ENCODE results near the gene DACH1. TPM values are rescaled to one million over a fixed set of nuclear protein-coding genes. Genes with fewer than 3 reads are reported as not detected.
"Not testable (repeated sequence)": the region's sequence is repeated elsewhere in the genome, so short reads cannot be mapped to it uniquely, and the experiment has no call there.

DACH1 gene
- total RNA-seq, 1 donor from 2014 or later: 2.6 TPM

DNA sequence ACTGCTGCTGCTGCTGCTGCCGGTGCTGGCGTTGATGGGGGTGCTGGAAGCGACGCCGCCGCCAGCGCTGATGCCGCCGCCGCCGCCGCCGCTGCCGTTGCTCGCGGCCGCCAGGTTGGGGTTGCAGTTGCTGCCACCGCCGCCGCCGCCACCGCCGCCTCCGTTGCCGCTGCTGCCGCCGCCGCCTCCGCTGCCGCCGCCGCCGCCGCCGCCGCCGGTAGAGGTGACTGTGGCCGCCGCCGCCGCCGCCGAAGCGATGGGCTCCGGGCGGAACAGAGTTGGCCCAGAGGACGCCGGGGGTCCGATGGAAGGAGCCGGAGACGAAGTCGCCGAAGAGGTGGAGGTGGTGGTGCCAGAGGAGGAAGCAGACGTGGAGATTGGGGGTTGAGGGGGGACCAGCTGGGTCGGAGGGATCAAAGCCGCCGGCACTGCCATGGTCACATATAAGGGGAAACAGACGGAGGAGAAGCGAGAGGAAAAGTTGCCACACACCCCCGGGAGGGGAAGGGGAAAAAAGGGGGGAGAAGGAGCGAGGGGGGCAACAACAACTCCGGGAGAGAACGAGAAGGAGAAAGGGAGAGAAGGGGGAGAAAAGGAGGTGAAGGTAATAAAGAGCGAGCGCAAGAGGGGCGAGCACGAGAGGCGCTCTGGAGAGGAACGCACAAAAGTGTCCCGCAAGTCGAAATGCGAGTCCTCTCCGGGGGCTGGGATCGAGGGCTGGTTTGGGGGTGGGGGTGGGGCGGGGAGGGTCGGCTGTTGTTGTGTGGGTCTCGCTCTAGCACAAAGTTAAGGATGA, 471 bp downstream of the DACH1 start:
- no peak for DNase-seq (ENCODE audit: low read depth, low spot score)

DNA sequence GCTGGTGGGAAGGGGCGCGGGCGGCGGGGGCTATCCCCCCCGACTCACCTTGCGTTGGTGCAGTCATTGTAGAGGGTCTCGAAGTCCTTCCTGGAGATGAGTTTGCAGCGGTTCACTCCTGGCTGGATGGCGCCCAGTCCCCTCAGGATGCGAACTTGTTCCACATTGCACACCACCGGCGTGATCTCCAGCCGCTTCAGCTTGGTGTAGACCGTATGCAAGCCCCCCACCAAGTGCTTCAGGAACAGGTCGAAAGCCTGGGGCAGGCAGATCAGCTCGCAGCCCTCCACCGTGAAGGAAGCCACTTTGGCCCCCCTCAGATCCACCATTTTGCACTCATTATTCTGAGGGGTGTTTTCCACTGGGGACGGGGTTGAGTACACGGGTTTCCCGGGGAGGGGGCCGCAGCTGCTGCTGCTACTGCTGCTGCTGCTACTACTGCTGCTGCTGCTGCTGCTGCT, 1.1 kb downstream of the DACH1 start:
- no peak for DNase-seq (ENCODE audit: low read depth, low spot score)

- no peak for DNase-seq (ENCODE audit: low read depth, low spot score)
Measured at GRCh38 chr13:71864986-71865873, 1.8 kb downstream of the DACH1 start.

- no peak for DNase-seq (ENCODE audit: low read depth, low spot score)
Measured at GRCh38 chr13:71864094-71864985, 2.7 kb downstream of the DACH1 start.

GRCh38 chr13:71863254-71863865, 3.6 kb downstream of the DACH1 start:
- DNase-seq (ENCODE audit: low read depth, low spot score): no peak

GRCh38 chr13:71862459-71862943, 4.5 kb downstream of the DACH1 start:
- no peak for DNase-seq (ENCODE audit: low read depth, low spot score)

DNA sequence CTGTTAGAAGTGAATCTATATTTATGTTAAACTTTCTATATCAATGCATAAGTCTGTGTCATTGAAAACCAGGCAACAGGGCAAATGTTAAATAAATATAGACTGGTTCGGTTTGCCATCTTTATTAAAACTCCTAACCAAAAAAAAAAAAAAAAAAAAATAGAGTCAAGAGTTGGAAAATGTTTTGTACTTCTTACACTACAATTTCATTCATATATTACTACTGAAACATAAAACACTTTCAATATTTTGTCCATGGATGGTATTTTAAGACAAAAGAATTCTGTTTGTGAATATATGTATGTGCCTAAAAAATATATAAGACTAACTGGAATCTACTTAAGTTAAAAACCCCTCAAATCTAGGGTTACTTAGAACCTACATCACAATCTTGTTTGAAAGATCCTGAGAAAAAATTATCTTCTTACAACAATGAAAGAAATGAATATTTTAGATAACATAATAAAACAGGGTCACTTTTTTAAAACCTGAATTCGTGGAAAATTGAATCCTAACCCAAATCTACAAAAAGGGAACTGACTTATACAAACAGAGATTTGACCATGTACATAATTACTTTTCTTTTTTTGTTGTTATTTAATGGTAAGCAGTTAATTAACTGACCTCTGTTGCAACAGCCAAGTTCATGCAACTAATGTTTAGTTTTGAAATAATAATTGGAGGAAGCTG, 5.1 kb downstream of the DACH1 start:
- DNase-seq (ENCODE audit: low read depth, low spot score): no peak

DNA sequence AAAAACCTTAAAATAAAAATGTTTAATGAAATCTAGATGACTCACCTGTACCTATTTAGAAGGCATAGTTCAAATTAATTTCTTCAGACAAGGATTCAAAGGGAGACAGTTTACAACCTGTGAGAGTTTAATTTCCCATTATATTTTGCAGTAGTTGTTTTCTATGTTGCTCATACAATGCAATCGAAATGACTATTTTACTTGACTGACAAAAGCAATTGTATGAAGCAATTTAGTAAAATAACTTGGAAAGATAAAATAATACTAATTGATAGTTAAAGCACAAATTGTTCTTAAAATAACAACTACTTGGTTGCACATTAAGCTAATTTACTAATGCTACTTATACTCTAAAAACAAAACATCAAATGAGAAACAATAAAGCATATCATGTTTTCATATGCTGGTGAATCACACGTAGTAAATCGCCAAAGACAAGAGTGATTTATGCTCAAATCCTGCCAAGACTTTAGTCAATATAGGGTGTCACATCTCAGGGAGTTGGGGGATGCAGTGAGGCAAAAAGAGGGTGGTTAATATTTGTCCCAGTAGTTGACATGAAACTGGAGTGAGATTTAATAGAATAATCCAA, 6.4 kb downstream of the DACH1 start:
- no peak for DNase-seq (ENCODE audit: low read depth, low spot score)

DNA sequence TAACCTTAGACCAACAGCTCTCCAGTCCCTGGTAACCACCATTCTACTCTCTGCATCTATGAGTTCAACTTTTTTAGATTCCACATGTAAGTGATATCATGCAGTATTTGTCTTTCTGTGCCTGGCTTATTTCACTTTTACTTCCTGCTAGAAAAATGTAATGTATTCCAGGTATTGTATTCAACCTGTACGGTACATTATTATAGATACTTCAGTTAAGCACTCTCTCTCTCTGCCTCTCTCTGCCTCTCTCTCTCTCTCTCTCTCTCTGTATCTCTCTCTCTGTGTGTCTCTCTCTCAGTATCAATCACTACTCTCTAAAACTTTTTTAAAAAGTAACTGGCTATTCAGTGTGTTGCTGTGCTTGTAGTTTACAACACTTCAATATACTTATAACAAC, 8.4 kb downstream of the DACH1 start:
- no peak for DNase-seq (ENCODE audit: low read depth, low spot score)

GRCh38 chr13:71856548-71857043, 10.4 kb downstream of the DACH1 start:
- DNase-seq (ENCODE audit: low read depth, low spot score): no peak

- DNase-seq (ENCODE audit: low read depth, low spot score): no peak
Measured at GRCh38 chr13:71854401-71854800, 12.6 kb downstream of the DACH1 start.

GRCh38 chr13:71853725-71854124, 13.3 kb downstream of the DACH1 start:
- DNase-seq (ENCODE audit: low read depth, low spot score): no peak

DNA sequence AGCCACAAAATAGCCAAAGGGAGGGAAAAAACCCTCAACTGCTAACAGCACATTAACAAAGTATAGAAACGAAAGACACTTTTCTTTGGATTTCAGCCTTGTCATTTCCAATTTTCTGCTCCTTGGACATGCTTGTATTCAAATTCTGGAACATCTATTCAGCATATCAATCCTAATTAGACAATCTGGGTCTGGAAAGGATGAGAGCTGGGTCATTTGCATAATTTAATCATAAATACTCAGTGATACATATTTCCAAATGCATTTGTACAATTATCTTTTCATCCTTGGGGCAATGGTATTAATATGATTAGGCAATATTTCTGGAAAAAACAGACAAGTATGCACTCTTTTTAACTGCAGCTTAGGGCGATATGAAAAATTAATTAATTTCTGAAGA, 14.3 kb downstream of the DACH1 start:
- DNase-seq (ENCODE audit: low read depth, low spot score): no peak

DNA sequence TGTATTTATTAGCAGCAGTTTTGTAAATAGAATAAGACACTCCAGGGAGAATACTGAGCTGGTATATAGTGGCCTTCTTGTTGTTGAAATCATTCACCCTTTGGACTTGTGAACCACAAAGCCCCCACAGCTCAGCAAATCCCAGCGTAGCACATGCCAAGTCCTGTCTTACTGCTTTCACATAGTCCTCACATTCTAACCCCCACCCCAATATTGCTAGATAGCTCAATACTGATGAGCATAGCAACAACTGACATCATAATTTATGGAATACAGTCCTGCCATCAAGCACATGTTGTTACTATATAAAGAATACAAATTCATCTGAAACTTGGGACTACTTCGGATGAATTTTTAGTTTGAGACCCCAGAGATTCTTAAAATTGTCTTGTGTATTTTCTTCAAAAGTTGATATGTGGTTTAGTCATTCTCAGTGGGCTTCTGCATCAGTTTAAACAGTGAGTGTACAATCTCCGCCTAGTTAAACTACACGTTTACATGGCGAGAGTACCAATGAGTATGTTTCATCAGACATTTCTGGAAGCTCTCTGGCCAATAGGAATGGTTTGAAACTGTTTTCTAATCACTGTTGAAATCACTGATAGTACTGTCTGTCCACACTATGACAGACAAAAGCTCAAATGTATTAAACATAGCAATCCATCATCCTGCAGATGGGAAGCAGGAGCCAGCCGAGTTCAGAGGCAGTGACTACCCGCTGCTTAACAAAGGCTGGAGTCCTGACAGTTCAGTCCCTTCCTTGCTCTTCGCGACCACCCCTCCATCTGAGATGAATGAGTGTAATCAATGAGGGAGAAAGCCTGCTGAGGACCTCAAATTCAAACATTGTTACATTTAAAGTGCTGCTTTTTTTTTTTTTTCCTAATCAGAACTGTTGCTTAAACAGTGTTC, 15.2 kb downstream of the DACH1 start:
- no peak for DNase-seq (ENCODE audit: low read depth, low spot score)

- DNase-seq (ENCODE audit: low read depth, low spot score): no peak
Measured at GRCh38 chr13:71842003-71842402, 25.0 kb downstream of the DACH1 start.

- no peak for DNase-seq (ENCODE audit: low read depth, low spot score)
Measured at GRCh38 chr13:71838842-71839241, 28.2 kb downstream of the DACH1 start.

DNA sequence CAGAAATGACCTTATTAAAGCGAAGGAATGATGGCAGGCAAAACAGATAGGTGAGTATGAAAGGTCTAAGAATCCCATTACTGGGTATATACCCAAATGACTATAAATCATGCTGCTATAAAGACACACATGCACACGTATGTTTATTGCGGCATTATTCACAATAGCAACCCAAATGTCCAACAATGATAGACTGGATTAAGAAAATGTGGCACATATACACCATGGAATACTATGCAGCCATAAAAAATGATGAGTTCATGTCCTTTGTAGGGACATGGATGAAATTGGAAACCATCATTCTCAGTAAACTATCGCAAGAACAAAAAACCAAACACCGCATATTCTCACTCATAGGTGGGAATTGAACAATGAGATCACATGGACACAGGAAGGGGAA, 29.4 kb downstream of the DACH1 start:
- DNase-seq (ENCODE audit: low read depth, low spot score): not testable (repeated sequence)

DNA sequence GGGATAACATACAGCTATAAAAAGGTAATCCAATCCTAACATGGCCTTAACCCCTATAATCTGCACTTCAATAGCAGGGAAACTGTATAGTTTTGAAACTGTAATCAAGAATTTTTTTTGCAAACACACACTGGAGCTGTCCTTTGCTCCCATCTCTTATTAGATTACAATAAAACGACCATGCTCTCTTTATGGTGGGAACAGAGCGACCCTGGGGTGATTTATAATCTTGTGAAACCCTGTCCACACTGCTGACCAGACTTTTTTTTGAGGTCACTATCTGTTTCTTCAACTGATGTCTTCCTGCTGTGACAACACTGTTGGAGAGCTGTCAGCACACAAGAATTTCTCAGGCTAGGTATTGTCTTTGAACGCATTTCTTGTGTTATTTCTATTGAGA, 35.3 kb downstream of the DACH1 start:
- DNase-seq (ENCODE audit: low read depth, low spot score): no peak

DNA sequence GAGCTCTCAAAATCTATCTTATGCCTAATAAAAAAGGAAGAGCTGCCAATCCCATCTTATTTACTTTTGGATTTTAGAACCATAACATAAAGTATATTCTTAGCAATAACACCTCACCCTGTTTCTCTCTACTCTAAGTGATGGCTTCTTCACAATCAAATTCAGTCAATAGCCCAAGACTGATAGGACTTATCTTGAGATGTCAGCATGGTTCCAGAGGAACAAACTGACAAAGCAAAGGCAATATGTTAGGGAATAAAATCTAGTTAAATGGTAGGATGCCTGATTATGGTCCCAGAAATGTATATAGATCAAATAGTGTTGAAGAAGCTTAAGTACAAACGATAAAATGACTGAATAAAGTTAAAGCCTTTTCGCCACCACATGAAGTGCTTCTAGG, 36.3 kb downstream of the DACH1 start:
- no peak for DNase-seq (ENCODE audit: low read depth, low spot score)

Data from pulmonary artery endothelial cell (primary cell).